OCI-LY7 (cell line): ENCODE results near the gene ADD3.

ENCODE experiments used
- EZH2phosphoT487 ChIP-seq: fragments of 200-600 bp; sonication (generic); IDR thresholded peaks from 2 replicates; pipeline ENCODE4 v1.6.1; 2018; ENCODE audit warnings: low read depth, borderline replicate concordance, mild to moderate bottlenecking, mixed run types, antibody characterized with exemption, low read length, moderate library complexity, mixed read lengths
- TF ChIP-seq, protein P1 (sequence below): fragments of 200-600 bp; sonication (generic); conservative IDR thresholded peaks from 2 replicates; pipeline ENCODE4 v1.5.1; 2014; ENCODE audit warnings: mild to moderate bottlenecking, antibody characterized with exemption, low read length, moderate library complexity, mixed read lengths

GRCh38 chr10:110169586-110169985, 161.8 kb downstream of the ADD3 start:
- TF ChIP-seq, protein P1, sequence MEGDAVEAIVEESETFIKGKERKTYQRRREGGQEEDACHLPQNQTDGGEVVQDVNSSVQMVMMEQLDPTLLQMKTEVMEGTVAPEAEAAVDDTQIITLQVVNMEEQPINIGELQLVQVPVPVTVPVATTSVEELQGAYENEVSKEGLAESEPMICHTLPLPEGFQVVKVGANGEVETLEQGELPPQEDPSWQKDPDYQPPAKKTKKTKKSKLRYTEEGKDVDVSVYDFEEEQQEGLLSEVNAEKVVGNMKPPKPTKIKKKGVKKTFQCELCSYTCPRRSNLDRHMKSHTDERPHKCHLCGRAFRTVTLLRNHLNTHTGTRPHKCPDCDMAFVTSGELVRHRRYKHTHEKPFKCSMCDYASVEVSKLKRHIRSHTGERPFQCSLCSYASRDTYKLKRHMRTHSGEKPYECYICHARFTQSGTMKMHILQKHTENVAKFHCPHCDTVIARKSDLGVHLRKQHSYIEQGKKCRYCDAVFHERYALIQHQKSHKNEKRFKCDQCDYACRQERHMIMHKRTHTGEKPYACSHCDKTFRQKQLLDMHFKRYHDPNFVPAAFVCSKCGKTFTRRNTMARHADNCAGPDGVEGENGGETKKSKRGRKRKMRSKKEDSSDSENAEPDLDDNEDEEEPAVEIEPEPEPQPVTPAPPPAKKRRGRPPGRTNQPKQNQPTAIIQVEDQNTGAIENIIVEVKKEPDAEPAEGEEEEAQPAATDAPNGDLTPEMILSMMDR: no peak
- no peak for TF ChIP-seq EZH2phosphoT487
